Neuron (in vitro differentiated cells): ENCODE measurements around the gene RHOJ.
"Not testable (repeated sequence)": the region's sequence is repeated elsewhere in the genome, so short reads cannot be mapped to it uniquely, and the experiment has no call there.

Experiments
- H2AFZ ChIP-seq: one replicate; pipeline ENCODE4 v1.6.1; 2013; ENCODE audit warnings: low read depth, mild to moderate bottlenecking, inconsistent platforms, low read length, moderate library complexity
- H3K27me3 ChIP-seq: one replicate; pipeline ENCODE4 v1.6.1; 2013; ENCODE audit warnings: low read length; ENCODE audit not compliant: insufficient read depth
- H3K36me3 ChIP-seq: one replicate; pipeline ENCODE4 v1.6.1; 2013; ENCODE audit warnings: low read length; ENCODE audit not compliant: insufficient read depth
- H3K4me1 ChIP-seq: one replicate; pipeline ENCODE4 v1.6.1; 2013; ENCODE audit warnings: low read length; ENCODE audit not compliant: insufficient read depth
- H3K4me3 ChIP-seq: 2 replicates; pipeline ENCODE4 v1.5.1; 2013; ENCODE audit warnings: mild to moderate bottlenecking, low read length, moderate library complexity
- H3K9me3 ChIP-seq: one replicate; pipeline ENCODE4 v1.6.1; 2013; ENCODE audit warnings: low read length

RHOJ gene

DNA sequence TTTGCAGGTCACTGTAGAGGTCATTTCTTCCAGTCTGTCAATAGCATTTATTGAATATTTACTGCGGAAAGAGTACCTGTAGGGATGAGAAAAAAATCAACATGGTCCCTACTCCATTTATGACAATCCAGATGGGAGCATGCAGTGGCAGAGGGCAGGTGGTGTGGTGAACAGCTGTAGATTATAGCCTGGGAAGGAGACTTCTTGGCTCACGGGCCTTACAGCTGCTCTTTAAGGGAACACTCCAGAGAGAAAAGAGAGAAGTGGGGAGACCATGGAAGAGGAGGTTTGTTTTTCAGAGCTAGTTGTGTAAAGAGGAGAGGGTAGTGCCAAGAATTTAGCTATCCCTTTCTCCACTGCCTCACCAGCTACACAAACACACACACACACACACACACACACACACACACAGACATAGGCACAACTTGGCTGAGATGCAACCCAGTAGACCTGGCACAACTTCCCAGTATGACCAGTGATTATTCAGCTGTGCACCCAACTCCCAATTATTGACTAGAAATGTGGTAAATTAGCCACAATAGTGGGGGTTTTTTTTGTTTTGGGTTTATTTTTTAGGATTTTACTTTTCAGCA, 73.4 kb downstream of the RHOJ start:
- H3K27me3 ChIP-seq, result no peaks in the 10 kb centered on the region

DNA sequence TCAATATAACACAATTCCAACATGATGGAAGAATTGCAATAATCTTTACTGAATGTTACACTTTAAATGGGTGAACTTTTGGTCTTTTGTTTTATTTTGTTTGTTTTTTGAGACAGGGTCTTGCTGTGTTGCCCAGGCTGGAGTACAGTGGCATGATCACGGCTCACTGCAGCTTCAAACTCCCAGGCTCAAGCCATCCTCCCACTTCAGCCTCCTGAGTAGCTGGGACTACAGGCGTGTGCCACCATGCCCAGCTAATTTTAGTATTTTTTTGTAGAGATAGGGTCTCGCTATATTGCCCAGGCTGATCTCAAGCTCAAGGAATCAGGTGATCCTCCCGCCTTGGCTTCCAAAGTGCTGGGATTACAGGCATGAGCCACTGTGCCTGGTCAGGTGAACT, 75.7 kb downstream of the RHOJ start:
- not testable (repeated sequence) for H2AFZ ChIP-seq, H3K4me1 ChIP-seq, H3K9me3 ChIP-seq, H3K36me3 ChIP-seq, H3K27me3 ChIP-seq, H3K4me3 ChIP-seq

More for the DNA sequence above, 73.4 kb downstream of the RHOJ start:
- H2AFZ ChIP-seq, result no peak overlapping the region
- H3K4me3 ChIP-seq, result no peak overlapping the region
- no peaks in the 10 kb centered on the region for H3K9me3 ChIP-seq
- H3K4me1 ChIP-seq, result no peaks in the 10 kb centered on the region
- H3K36me3 ChIP-seq, result no peaks in the 10 kb centered on the region

DNA sequence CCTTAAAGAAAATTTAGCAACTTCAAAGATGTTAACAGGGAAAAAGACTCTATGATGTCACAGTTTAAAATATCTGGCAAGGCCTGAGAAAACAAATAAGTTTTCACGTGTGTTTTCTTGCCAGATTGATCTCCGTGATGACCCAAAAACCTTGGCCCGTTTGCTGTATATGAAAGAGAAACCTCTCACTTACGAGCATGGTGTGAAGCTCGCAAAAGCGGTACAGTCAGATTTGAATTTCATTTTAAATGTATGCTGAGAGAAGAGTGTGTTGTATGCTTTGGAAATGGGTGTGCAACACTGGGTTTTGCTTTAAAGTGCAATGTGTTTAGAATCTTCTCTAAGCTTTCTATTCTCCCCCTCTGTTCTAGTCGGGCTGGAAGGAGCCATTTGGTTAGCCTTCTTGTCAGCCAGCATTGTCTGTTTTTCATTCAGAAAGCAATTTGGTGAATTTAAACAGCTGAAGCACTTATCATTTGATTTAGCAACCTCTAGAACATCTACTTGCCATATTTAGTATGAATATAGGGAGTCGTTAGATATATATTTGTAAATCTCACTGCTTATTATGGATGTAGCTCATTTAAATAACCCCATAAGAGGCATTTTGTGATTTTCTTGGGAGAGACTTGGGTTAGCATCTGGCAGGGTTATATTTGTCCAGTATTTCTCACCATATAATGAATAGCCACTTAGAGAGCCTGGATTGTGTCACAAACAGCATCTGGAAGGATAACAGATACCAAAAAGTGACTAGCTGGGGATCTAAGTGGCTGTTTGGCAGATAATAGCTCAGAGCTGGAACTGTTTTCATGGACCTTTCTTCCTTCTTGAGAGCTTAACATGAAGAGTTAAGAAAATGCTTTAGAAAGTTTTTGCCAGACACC, 79.0 kb downstream of the RHOJ start:
- no peaks in the 10 kb centered on the region for H3K27me3 ChIP-seq
- H3K9me3 ChIP-seq, result no peaks in the 10 kb centered on the region
- no peak overlapping the region for H3K4me3 ChIP-seq
- no peaks in the 10 kb centered on the region for H3K4me1 ChIP-seq
- H2AFZ ChIP-seq, result no peak overlapping the region
- H3K36me3 ChIP-seq, result no peaks in the 10 kb centered on the region

DNA sequence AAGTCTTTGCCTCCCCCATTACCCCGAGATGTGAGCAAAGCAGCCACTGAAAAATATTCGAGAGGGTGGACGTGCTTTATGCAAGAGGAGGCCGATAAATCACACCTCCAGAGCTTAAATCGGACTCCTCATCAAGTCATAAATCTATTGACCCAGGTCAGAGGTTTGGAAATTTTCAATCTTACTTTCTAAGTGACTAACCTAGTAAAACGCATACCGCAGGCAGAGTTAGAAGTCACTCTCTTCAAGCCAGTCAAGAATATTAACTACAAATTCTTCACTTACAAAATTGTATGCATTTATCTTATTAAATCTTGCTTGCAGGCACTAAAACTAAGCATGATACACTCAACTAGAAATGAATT, 79.6 kb downstream of the RHOJ start:
- Histone ChIP-seq H3K4me1 (no peaks in the 10 kb centered on the region), H3K9me3 (no peaks in the 10 kb centered on the region), H3K4me3 (no peak overlapping the region), H2AFZ (no peak overlapping the region), H3K36me3 (no peaks in the 10 kb centered on the region), H3K27me3 (no peaks in the 10 kb centered on the region)

DNA sequence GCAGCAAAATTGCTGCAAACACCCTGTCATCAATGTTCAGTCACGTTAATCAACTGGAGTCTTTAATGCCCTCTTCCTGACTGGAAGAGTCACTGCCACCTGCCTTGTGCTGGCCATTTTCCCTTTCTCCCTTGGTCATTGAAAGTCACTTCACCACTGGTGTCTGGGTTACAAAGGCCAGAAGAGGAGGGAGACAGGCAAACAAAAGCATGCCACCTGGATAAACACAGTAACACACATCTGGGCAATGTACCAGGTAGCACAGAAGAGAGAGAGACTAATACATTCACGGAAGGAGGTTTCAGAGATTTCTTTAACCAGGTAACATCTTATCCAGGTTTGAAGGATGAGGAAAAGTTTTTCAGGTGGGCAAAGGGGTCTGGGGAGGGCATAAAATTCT, 81.8 kb downstream of the RHOJ start:
- Histone ChIP-seq H3K4me3 (no peak overlapping the region), H3K27me3 (no peaks in the 10 kb centered on the region), H3K9me3 (no peaks in the 10 kb centered on the region), H2AFZ (no peak overlapping the region), H3K4me1 (peaks cover 7% of the 10 kb centered on the region), H3K36me3 (no peaks in the 10 kb centered on the region)

DNA sequence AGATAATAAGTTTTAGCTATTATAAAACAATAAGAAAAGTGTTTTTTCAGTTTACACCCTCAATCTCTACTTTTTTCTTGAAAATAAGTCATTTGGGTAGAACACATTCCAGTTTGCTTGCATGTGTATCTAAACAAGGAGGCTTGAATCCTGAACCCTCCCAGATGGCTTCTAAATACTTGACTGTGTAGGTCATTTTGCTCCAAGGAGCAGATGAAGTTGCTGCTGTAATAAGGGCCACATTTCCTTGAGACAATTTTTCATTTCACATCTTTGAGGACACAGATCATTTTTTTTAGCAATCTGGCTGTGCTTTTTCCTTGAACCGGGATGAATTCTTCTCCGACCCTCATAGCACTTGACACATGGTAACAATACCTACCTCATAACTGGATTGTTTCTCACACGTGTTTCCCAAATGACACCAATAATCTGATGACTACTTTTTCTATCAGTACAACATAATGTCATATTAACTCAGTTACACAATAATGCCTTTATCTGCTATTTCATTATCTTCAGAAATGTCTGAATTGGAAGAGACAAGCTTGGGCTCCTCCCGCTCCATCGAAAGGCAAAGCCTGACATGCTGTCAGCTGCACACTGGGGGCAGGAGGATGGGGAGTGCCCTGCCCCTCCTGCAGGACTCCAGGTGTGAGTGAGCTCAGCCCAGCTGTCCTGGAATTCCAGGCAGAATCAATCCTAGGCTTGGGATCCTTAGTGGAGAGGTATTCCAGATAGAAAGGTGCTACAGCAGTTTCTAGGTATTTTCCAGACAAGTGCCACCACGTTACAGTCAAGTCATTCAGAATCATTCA, 83.6 kb downstream of the RHOJ start:
- H2AFZ ChIP-seq, result no peak overlapping the region

DNA sequence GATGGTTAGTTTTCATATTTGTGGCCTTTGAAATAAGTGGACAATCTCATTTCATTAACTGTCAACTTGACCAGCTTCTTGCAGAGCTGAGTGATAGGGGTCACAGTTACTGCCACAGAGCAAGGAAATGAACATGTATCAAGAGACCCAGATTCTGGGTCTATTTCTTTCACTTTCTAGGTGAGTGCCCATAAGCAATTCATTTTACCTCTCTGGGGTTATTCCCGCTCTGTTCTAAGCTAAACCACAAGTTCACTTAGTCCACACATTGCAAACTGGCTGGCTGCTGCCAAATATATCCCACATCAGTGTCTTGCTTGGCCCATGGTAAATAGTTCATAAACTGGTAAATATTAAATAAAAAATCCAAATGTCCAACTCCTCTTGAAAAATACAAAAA, 84.6 kb downstream of the RHOJ start:
- H2AFZ ChIP-seq, result no peak overlapping the region
- peaks cover 10% of the 10 kb centered on the region for H3K4me1 ChIP-seq
- no peaks in the 10 kb centered on the region for H3K27me3 ChIP-seq
- no peak overlapping the region for H3K4me3 ChIP-seq
- no peaks in the 10 kb centered on the region for H3K36me3 ChIP-seq
- H3K9me3 ChIP-seq, result no peaks in the 10 kb centered on the region

More for the DNA sequence above, 83.6 kb downstream of the RHOJ start:
- Histone ChIP-seq H3K36me3 (no peaks in the 10 kb centered on the region), H3K4me1 (peaks cover 10% of the 10 kb centered on the region), H3K9me3 (no peaks in the 10 kb centered on the region), H3K4me3 (no peak overlapping the region), H3K27me3 (no peaks in the 10 kb centered on the region)

DNA sequence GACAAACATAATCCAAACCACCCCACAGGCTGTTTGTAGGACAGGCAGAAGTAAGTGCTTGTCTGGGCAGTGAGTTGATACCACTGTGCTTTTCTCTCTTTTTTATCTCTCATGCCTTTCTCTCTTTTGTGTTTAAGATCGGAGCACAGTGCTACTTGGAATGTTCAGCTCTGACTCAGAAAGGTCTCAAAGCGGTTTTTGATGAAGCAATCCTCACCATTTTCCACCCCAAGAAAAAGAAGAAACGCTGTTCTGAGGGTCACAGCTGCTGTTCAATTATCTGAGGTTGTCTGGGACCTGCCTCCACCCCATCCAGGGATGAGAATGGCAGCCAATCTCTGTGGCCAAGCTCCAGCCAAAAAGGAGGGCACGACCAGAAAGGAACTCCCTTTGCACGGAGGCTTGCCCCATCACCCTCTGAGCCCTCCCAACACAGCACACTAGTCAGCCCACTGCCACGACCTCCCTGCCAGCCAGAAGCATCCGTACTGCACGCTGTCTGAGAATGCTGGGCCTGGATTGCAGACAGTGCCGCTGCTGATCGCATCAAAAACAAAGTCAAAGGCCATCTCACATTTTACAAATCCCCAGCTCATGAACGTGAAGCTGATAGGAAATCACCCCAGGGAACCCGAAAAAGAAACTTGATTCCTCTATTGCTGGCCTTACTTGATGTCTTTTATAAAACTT, 86.6 kb downstream of the RHOJ start:
- Histone ChIP-seq H3K4me1 (peaks cover 10% of the 10 kb centered on the region), H3K27me3 (no peaks in the 10 kb centered on the region), H3K4me3 (no peak overlapping the region), H3K36me3 (no peaks in the 10 kb centered on the region), H2AFZ (no peak overlapping the region), H3K9me3 (no peaks in the 10 kb centered on the region)

DNA sequence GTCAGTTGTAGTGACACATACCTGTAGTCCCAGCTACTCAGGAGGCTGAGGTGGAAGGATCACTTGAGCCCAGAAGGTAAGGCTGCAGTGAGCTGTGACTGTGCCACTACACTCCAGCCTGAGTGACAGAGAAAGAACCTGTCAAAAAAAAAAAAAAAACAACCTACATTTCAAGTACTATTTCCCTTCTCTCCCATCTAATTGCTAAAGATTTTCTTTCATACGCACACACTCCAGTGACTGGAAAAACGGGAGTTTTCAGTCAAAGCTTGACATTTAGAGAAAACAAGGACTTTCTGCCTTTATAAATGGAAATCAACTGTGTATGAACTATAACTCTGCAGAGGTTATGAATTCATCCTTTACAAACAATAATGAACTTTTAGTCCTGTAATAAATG, 88.6 kb downstream of the RHOJ start:
- Histone ChIP-seq H3K36me3 (no peaks in the 10 kb centered on the region), H3K27me3 (no peaks in the 10 kb centered on the region), H3K9me3 (no peaks in the 10 kb centered on the region), H3K4me1 (peaks cover 16% of the 10 kb centered on the region), H2AFZ (no peak overlapping the region), H3K4me3 (no peak overlapping the region)

DNA sequence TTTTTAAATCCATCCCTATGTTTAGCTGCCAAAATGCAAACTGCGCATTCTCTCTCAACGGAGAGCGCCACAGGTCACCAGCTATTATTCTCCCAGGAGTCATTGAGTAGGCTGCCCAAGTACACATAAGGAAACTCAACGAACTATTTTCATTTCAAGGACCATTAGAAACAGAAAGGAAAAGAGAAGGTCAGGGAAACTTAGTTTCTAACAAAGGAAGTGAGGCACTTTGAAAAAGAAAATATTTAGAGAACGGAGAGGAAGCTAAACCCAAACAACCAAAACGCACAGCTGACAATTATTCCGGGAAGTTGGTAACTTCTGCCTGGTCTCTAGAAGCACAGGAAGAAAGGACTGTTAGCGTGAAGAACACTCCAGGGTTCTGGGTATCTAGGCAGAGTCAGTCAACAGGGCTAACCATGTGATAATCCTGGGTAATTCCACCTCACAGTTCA, 91.0 kb downstream of the RHOJ start:
- H3K36me3 ChIP-seq, result no peaks in the 10 kb centered on the region
- peaks cover 16% of the 10 kb centered on the region for H3K4me1 ChIP-seq
- no peaks in the 10 kb centered on the region for H3K27me3 ChIP-seq
- H3K9me3 ChIP-seq, result no peaks in the 10 kb centered on the region
- no peak overlapping the region for H2AFZ ChIP-seq
- H3K4me3 ChIP-seq, result no peak overlapping the region

DNA sequence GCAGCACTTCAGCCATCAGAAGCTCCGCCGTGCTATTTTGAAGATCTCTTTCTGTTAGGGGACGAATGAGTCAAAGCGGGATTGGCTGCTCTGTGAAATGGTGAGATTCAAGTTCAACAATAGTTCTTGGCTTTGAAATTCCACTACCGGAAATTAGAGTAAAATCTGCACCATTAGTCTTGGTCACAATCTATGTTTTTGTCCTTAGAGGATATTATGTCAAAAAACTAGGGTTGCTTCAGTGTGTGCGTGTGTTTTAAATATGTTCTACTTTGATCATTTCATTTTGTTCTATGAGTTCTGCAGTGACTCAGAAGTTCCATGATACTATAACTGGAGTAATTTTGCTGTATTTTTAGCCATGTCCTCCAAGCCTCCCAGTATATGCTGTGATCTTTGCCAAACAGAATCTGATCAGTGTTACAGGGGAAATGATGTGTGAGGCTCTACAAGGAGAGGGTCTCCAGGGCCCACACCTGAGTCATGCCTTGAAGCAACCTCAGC, 91.9 kb downstream of the RHOJ start:
- no peaks in the 10 kb centered on the region for H3K36me3 ChIP-seq
- H2AFZ ChIP-seq, result no peak overlapping the region
- no peak overlapping the region for H3K4me3 ChIP-seq
- no peaks in the 10 kb centered on the region for H3K9me3 ChIP-seq
- H3K4me1 ChIP-seq, result peaks cover 8% of the 10 kb centered on the region
- no peaks in the 10 kb centered on the region for H3K27me3 ChIP-seq

DNA sequence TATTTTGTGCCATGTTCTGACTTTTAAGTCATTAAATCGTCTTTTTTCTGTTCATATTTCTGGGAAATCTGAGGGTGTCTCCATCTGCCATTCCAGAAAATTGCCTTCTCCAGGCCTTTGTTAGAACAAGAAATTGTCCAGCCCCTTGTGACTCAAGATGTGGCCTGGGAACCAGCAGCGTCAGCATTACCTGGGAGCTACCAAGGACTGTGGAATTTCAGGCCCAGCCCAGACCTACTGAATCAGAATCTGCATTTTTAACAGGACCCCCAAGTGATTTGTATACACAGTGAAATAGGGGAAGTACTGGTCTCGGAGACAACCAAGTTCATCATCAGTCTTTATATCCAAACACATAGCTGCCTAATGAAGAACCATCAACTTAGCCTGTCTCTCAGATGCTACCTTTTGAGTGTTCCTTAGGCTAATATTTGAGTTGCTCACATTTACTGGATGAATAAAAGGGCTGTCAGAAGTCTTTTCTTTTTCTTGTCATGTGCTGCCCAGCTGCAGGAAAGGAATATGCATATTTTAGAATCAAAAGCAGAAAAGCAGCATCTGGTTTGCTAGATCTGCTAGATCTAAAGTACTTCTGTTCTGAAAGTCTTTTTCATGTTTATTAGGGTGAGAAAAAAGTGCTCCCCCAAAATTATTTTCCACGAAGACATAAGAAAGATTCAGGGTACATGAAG, 93.3 kb downstream of the RHOJ start:
- Histone ChIP-seq H2AFZ (no peak overlapping the region), H3K27me3 (no peaks in the 10 kb centered on the region), H3K4me1 (peaks cover 5% of the 10 kb centered on the region), H3K4me3 (no peak overlapping the region), H3K36me3 (no peaks in the 10 kb centered on the region), H3K9me3 (no peaks in the 10 kb centered on the region)
